Measurements from ENCODE around the gene NXPH1.
A peak's percentile ranks its signal among the peaks of the same experiment; 100 is the strongest.

NXPH1 gene

DNA sequence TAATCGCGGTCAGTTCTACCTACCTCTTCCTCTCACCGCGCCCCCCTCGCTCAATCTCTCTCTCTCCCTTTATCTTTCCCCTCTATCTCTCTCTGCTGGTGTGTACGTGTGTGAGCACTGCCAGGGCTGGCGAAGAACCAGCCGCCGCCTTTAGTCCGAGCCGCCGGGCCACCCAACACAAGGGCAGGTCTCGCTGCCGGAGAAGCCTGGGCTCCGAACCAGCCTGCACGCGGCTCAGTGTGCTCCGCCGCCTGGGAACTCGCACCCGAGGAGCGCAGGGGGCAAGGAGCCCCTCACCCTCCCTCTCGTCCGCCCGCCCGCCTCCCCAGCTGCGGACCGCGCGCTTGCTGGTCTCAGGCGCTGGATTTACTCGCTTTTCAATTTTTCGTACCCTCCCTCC lies 1.7 kb downstream of the NXPH1 start:
- H3K4me3 ChIP-seq (ENCODE audit: control insufficient read depth, low read depth, low read length), result no peak overlapping the region
- no peak for DNase-seq (ENCODE audit: low read depth)
- TF ChIP-seq, protein P1, sequence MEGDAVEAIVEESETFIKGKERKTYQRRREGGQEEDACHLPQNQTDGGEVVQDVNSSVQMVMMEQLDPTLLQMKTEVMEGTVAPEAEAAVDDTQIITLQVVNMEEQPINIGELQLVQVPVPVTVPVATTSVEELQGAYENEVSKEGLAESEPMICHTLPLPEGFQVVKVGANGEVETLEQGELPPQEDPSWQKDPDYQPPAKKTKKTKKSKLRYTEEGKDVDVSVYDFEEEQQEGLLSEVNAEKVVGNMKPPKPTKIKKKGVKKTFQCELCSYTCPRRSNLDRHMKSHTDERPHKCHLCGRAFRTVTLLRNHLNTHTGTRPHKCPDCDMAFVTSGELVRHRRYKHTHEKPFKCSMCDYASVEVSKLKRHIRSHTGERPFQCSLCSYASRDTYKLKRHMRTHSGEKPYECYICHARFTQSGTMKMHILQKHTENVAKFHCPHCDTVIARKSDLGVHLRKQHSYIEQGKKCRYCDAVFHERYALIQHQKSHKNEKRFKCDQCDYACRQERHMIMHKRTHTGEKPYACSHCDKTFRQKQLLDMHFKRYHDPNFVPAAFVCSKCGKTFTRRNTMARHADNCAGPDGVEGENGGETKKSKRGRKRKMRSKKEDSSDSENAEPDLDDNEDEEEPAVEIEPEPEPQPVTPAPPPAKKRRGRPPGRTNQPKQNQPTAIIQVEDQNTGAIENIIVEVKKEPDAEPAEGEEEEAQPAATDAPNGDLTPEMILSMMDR (conservative IDR thresholded peaks at IDR 0.05; ENCODE audit: control insufficient read depth, insufficient read depth, low read depth, low read length), result no peak

DNA sequence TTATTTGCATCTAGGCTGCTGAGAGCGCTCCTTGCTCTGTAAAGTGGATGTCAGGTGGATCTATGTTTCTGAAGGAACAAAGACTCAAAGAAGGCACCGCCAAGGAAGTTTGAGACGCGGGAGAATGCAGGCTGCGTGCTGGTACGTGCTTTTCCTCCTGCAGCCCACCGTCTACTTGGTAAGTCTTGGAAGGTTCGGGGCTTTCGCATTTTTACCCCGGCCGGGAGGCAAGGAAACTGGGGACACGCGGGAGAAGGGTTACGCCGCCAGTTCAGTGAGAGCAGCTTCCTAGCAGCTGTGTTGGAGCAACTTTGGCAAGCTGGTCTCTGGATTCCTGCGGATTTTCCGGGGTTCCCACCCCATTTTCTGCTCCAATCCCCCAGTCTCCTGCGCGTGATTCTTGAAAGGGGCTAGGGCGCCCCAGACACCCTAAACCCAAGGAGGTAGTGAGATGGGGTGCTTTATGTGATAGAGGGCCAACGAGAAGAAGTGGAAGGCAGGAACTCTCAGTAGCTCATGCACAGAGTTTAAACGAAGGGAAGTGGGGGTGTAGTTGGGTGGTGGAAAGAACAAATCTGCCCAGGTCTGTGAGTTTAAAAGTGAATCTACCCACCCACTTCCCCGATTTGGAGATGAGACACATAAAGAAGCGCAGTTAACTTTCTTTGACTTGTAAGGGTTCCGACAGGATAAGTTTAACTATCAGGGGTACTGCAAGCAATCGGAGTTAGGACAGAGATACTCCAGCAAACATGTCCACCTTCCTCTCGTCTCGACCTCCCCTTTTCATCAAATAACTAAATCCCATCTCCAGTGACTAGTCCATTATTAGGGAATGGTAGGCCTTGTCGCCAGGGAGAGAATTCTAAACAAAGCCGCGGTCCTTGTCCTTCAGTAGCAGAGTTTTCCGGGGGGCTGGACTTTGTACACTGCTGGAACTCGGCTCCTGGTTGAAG lies 2.5 kb downstream of the NXPH1 start:
- H3K4me3 ChIP-seq (ENCODE audit: control insufficient read depth, low read depth, low read length), result no peak overlapping the region
- TF ChIP-seq, protein P1 (conservative IDR thresholded peaks at IDR 0.05; ENCODE audit: control insufficient read depth, insufficient read depth, low read depth, low read length), result no peak
- no peak for DNase-seq (ENCODE audit: low read depth)

- no peak overlapping the region for H3K4me3 ChIP-seq (ENCODE audit: control insufficient read depth, low read depth, low read length)
- peak; percentile 8 for DNase-seq (ENCODE audit: low read depth)
- TF ChIP-seq, protein P1 (conservative IDR thresholded peaks at IDR 0.05; ENCODE audit: control insufficient read depth, insufficient read depth, low read depth, low read length), result peak; percentile 62
These were observed 3.6 kb downstream of the NXPH1 start for GRCh38 chr7:8436965-8437364.

DNA sequence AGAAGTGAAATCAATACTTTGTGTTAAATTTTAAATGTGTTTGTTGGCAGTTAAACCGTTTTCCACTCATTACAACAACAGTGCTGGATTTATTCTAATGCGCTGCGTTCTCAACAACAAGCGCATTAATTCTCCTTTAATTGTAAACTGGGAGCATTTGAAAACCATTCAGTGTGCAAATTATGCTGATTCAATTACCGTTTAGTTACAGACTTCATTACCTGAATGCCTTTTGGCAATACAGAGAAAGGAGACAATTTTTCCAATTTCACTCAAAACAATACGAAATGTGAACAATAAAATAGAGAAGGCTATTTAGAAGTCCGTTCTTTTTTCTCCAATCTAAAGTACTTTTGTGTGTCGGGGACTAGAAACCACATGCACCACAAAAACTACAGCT lies 4.2 kb downstream of the NXPH1 start:
- no peak overlapping the region for H3K4me3 ChIP-seq (ENCODE audit: control insufficient read depth, low read depth, low read length)
- TF ChIP-seq, protein P1 (conservative IDR thresholded peaks at IDR 0.05; ENCODE audit: control insufficient read depth, insufficient read depth, low read depth, low read length), result no peak
- DNase-seq (ENCODE audit: low read depth), result no peak

DNA sequence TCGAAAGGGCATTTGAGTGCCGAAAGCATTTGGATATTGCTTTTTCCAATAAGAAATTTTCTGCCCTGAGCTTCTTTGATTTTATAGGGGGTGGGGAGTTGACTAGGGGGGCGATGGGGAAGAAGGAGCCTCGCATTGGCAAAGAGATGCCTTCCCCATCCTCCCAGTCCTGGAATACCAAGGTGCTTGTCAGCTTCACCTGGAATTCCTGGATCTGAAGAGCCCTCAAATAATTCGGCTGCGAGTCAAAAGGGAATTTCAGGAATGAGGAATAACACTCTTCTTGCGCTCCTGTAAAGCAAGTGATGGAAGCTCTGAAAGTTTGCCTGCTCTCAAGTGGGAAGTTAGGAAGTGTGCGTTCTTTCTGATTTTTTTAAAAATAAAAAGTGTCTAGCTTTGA lies 7.3 kb downstream of the NXPH1 start:
- no peak overlapping the region for H3K4me3 ChIP-seq (ENCODE audit: control insufficient read depth, low read depth, low read length)
- TF ChIP-seq, protein P1 (conservative IDR thresholded peaks at IDR 0.05; ENCODE audit: control insufficient read depth, insufficient read depth, low read depth, low read length), result no peak
- DNase-seq (ENCODE audit: low read depth), result no peak

DNA sequence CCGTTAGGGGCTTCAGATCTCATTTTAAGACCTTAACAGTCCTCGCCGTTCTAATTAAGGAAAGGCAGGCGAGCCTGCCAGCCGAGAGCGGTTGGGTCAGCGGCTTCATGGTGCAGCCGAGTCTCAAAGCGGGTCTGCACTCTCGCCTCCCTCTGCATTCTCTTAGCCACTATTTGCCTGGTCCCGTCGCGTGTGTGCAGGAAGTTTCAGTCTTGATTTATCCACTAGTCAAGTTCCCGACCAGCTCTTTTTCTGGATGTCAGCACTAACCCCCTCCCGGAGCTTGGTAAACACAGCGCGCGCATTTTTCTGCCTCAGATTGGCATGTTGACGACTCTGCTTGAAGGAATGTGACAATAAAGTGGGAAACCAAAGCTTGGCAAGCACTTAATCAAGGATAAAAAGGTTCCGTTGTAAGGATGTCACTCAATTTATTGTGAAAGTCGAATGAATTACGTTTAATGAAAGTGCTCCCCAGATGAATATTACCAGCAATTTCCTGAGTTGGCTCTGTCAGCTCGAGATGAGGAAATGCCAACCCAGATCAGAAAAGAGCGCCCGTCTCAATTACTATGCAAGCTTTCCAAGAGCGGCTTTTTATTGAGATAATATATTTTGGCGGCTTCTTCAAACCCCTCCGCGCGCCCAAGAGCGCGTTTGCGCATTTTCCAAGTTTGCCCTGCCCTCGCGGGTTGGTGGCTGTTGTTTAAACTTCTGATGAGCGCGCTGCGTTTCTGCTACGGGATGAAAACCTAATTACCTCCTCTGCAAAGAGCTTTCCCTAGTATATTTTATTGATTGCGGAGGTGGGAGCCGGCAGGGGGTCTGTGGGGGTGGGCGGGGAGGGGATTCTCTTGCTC lies 7.9 kb downstream of the NXPH1 start:
- H3K4me3 ChIP-seq (ENCODE audit: control insufficient read depth, low read depth, low read length), result no peak overlapping the region
- no peak for DNase-seq (ENCODE audit: low read depth)
- TF ChIP-seq, protein P1 (conservative IDR thresholded peaks at IDR 0.05; ENCODE audit: control insufficient read depth, insufficient read depth, low read depth, low read length), result no peak
